GM12878 (cell line): ENCODE measurements around the gene RALGDS. TPM values are rescaled to one million over a fixed set of nuclear protein-coding genes. Genes with fewer than 3 reads are reported as not detected.

Experiments used
- ATAC-seq: fragments of 200-7000 bp; cut with Tn5 transposase; 3 replicates; pipeline ENCODE4 v1.9.1; 2020; ENCODE audit warnings: mild to moderate bottlenecking, moderate library complexity
- BruUV-seq: library from RNA; stranded (reverse); fragments of 400-500 nt; replicated peaks from 2 replicates; lab custom pipeline; 2021; lab: Mats Ljungman, UMichigan
- CTCF ChIA-PET: fragments of 300-600 bp; sonication (Branson Sonifier 250); formaldehyde crosslinking; extraction: SDS; loops from one replicate; lab custom pipeline; 2021; ENCODE audit warnings: inconsistent platforms; lab: Yijun Ruan, JAX
- POLR2A ChIA-PET: fragments of 350-600 bp; formaldehyde crosslinking; extraction: SDS; loops from one replicate; lab custom pipeline; 2021; ENCODE audit warnings: inconsistent platforms; lab: Charles Lee
- RAD21 ChIA-PET: fragments of 300-600 bp; sonication (Branson Sonifier 250); formaldehyde crosslinking; loops from one replicate; lab custom pipeline; 2023; ENCODE audit warnings: antibody characterized with exemption; ENCODE audit not compliant: unreplicated experiment; lab: Charles Lee
- SMC1A ChIA-PET: fragments of 300-600 bp; sonication (Branson Sonifier 250); formaldehyde crosslinking; loops from one replicate; lab custom pipeline; 2023; ENCODE audit not compliant: unreplicated experiment, uncharacterized antibody; lab: Charles Lee
- DNase-seq: peaks from one replicate; pipeline ENCODE4 v3.0.0-alpha.2; 2011; ENCODE audit warnings: low read depth, low spot score
- FAIRE-seq: peaks from 3 replicates; lab custom pipeline; 2011; peaks lifted over from hg19 to GRCh38; lab: Jason Lieb, UNC
- H2AFZ ChIP-seq: 2 replicates; pipeline ENCODE4 v1.6.0; 2011; ENCODE audit warnings: low read depth, low read length, control low read depth; ENCODE audit not compliant: control insufficient read depth
- H3K27ac ChIP-seq: 2 replicates; pipeline ENCODE4 v1.5.1; 2011; ENCODE audit warnings: control low read depth; ENCODE audit not compliant: control insufficient read depth, insufficient read depth
- H3K27me3 ChIP-seq, 2 experiments: replicated peaks in 1 of 2; 2 replicates each; pipeline versions ENCODE4 v1.6.0 to v1.6.1; 2011; ENCODE audit warnings: low read length in 1 of 2; ENCODE audit not compliant: control insufficient read depth in 2 of 2, insufficient read depth in 2 of 2
- H3K36me3 ChIP-seq, 2 experiments: 2 replicates each; pipeline ENCODE4 v1.5.1; 2011; ENCODE audit warnings: low read length in 1 of 2; ENCODE audit not compliant: control insufficient read depth in 2 of 2, insufficient read depth in 2 of 2
- H3K4me1 ChIP-seq: 2 replicates; pipeline ENCODE4 v1.6.1; 2011; ENCODE audit warnings: mild to moderate bottlenecking, low read length, moderate library complexity, mixed read lengths; ENCODE audit not compliant: control insufficient read depth, insufficient read depth
- H3K4me2 ChIP-seq: 2 replicates; pipeline ENCODE4 v1.6.0; 2011; ENCODE audit warnings: control low read depth; ENCODE audit not compliant: control insufficient read depth, insufficient read depth
- H3K4me3 ChIP-seq: fragments of 200-600 bp; sonication (generic); 2 replicates; pipeline ENCODE4 v1.5.1; 2016
- H3K79me2 ChIP-seq: 2 replicates; pipeline ENCODE4 v1.6.0; 2011; ENCODE audit warnings: low read length; ENCODE audit not compliant: control insufficient read depth, insufficient read depth
- H3K9ac ChIP-seq: 2 replicates; pipeline ENCODE4 v1.8.0; 2011; ENCODE audit warnings: low read length, control low read depth, mixed read lengths; ENCODE audit not compliant: control insufficient read depth, insufficient read depth
- H3K9me3 ChIP-seq: replicated peaks from 3 replicates; pipeline ENCODE4 v1.5.1; 2011; ENCODE audit warnings: mild to moderate bottlenecking, low read length; ENCODE audit not compliant: control insufficient read depth, insufficient read depth
- H4K20me1 ChIP-seq: 2 replicates; pipeline ENCODE4 v1.6.0; 2011; ENCODE audit not compliant: control insufficient read depth, insufficient read depth
- DPF2 ChIP-seq: fragments of 450-650 bp; IDR thresholded peaks from 2 replicates; pipeline ENCODE4 v1.6.1; 2017; ENCODE audit warnings: mild to moderate bottlenecking
- MYB ChIP-seq: fragments of 150-350 bp; IDR thresholded peaks from 2 replicates; pipeline ENCODE4 v1.6.1; 2014; ENCODE audit warnings: mild to moderate bottlenecking, low read depth, low read length, borderline replicate concordance
- MYC ChIP-seq: IDR thresholded peaks from 2 replicates; pipeline ENCODE4 v1.6.1; 2011; ENCODE audit warnings: mild to moderate bottlenecking, low read length, moderate library complexity, inconsistent platforms; ENCODE audit not compliant: insufficient read depth, insufficient replicate concordance, insufficient read length, severe bottlenecking
- POLR2A ChIP-seq: IDR thresholded peaks from 2 replicates; pipeline ENCODE4 v1.6.1; 2011; ENCODE audit warnings: low read depth, mild to moderate bottlenecking, low read length
- RELA ChIP-seq: fragments of 450-650 bp; IDR thresholded peaks from 2 replicates; pipeline ENCODE4 v1.8.0; 2014; ENCODE audit warnings: borderline replicate concordance; ENCODE audit not compliant: partially characterized antibody
- SUZ12 ChIP-seq: fragments of 200-600 bp; sonication (generic); IDR thresholded peaks from one replicate; pipeline ENCODE4 v1.6.1; 2018; ENCODE audit warnings: antibody characterized with exemption, mild to moderate bottlenecking; ENCODE audit not compliant: unreplicated experiment
- WGBS: methylation state at CpG from one replicate; pipeline ENCODE4 v1.1.6; 2016; ENCODE audit warnings: low lambda C conversion rate; ENCODE audit not compliant: insufficient replicate concordance, insufficient coverage; ENCODE audit errors: missing lambda C conversion rate; 5-methylcytosine and 5-hydroxymethylcytosine counted together
- in situ Hi-C: fragments of 300-500 bp; cut with MboI; formaldehyde crosslinking; loops from 9 replicates; pipeline ENCODE4 v1.14.3; 2018; ENCODE audit warnings: mixed read lengths
- intact Hi-C: fragments of 100-400 bp; cut with micrococcal nuclease; formaldehyde crosslinking; loops from one replicate; pipeline ENCODE4 v1.14.2; 2022; ENCODE audit not compliant: unreplicated experiment
- polyA plus RNA-seq, 11 experiments: library from polyadenylated mRNA; depleted of rRNA in 4 of 11; unstranded in 6 of 11; stranded (reverse) in 5 of 11; fragments of >200 nt; fragmentation: Nextera tagmentation in 4 of 11; fragmentation: Illumina TruSeq in 1 of 11; extraction: Ambion mirVana in 4 of 11; extraction: Trizol in 1 of 11; gene quantifications; 1 replicate in 1 of 11; 2 replicates in 10 of 11; pipeline versions ENCODE4 v1.2.1 to v1.2.3, GENCODE V29; 2011 to 2016; ENCODE audit warnings: inconsistent platforms in 2 of 11, missing spikeins in 2 of 11, low read depth in 1 of 11
- total RNA-seq, 4 experiments: library from RNA; depleted of rRNA in 3 of 4; stranded (reverse); fragments of >200 nt in 3 of 4; fragmentation: Illumina TruSeq in 1 of 4; extraction: Trizol in 1 of 4; gene quantifications; 2 replicates each; pipeline versions ENCODE4 v1.2.1 to v1.2.3, GENCODE V29; 2013 to 2021
- TF ChIP-seq, protein P1 (sequence below): fragments of 450-650 bp; IDR thresholded peaks from 2 replicates; pipeline ENCODE4 v1.6.1; 2017; ENCODE audit warnings: mild to moderate bottlenecking, moderate library complexity

The RALGDS gene
- total and polyA plus RNA-seq, 10 of the 15 experiments (the other 5 are each of a cell fraction or from before 2014, with no cell fraction given), result 1.3 to 48.6 (median 21.2) TPM

DNA sequence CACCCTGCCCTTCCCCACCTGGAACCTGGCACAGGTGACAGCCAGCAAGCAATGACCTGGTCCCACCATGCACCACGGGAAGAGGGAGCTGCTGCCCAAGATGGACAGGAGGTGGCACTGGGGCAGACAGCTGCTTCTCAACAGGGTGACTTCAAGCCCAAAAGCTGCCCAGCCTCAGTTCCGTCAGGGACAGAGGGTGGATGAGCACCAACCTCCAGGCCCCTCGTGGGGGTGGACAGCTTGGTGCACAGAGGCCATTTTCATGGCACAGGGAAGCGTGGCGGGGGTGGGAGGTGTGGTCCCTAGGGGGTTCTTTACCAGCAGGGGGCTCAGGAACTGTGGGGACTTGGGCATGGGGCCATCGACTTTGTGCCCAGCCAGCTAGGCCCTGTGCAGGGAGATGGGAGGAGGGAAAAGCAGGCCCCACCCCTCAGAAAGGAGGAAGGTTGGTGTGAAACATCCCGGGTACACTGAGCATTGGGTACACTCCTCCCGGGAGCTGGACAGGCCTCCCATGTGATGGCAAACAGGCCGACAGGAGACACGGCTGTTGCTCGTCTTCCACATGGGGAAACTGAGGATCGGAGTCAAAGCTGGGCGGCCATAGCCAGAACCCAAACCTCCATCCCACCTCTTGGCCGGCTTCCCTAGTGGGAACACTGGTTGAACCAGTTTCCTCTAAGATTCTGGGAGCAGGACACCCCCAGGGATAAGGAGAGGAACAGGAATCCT lies 57.4 kb downstream of the RALGDS start:
- POLR2A ChIA-PET, result no interaction called here
- no TSS peak for BruUV-seq
- H3K27ac ChIP-seq, result no peak overlapping the region
- no peak overlapping the region for H3K4me3 ChIP-seq
- intact Hi-C loops (no loop called here), in situ Hi-C loops (no loop called here)
- no peaks in the 10 kb centered on the region; a peak in 1 of 4 replicates for H3K36me3 ChIP-seq
- RAD21 ChIA-PET, result no interaction called here
- no peaks in the 10 kb centered on the region for H4K20me1 ChIP-seq
- no peak overlapping the region for H2AFZ ChIP-seq
- 57% methylated on average over 14 of the region's 14 CpGs for WGBS
- no peaks in the 10 kb centered on the region for H3K9me3 ChIP-seq
- FAIRE-seq, result no peak
- CTCF ChIA-PET, result interaction anchor here (0.6 to 1.3 kb wide), 3 partner anchors 39 to 82 kb away, joined by 3 to 4 read pairs (median 3); no protein-coding TSS in a partner anchor
- peaks cover 22% of the 10 kb centered on the region for H3K4me1 ChIP-seq
- H3K4me2 ChIP-seq, result no peak overlapping the region
- DNase-seq, result no peak
- no peak for ATAC-seq
- no peak for TF ChIP-seq DPF2
- H3K27me3 ChIP-seq, result no peaks in the 10 kb centered on the region
- SMC1A ChIA-PET, result no interaction called here
- H3K9ac ChIP-seq, result no peak overlapping the region
- no peaks in the 10 kb centered on the region for H3K79me2 ChIP-seq

DNA sequence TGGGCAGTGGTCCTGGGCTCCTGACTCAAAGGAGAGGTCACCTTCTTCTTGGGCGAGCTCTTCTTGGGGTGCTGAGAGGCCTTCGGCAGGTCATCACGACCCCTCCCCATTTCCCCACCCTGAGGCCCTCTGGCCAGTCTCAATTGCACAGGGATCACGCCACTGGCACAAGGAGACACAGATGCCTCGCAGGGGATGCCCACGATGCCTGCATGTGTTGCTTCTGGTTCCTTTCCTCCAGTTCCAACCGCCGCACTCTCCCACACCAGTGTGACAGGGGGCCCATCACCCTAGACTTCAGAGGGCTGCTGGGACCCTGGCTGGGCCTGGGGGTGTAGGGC lies 57.9 kb downstream of the RALGDS start:
- 47% methylated on average over 8 of the region's 8 CpGs for WGBS
- Histone ChIP-seq H3K9ac (no peak overlapping the region), H3K9me3 (no peaks in the 10 kb centered on the region), H3K4me2 (no peak overlapping the region), H3K27ac (no peak overlapping the region), H3K27me3 (no peaks in the 10 kb centered on the region), H3K79me2 (no peaks in the 10 kb centered on the region), H3K36me3 (no peaks in the 10 kb centered on the region; a peak in 1 of 4 replicates), H3K4me3 (no peak overlapping the region), H3K4me1 (peaks cover 27% of the 10 kb centered on the region), H2AFZ (no peak overlapping the region), H4K20me1 (no peaks in the 10 kb centered on the region)
- ChIA-PET SMC1A (no interaction called here), POLR2A (no interaction called here), RAD21 (no interaction called here), CTCF (no interaction called here)
- no TSS peak for BruUV-seq
- no peak for DNase-seq
- intact Hi-C loops (no loop called here), in situ Hi-C loops (no loop called here)
- FAIRE-seq, result no peak
- ATAC-seq, result no peak
- TF ChIP-seq MYB (no peak), RELA (no peak), MYC (no peak), SUZ12 (no peak), POLR2A (no peak)
- TF ChIP-seq, protein P1, sequence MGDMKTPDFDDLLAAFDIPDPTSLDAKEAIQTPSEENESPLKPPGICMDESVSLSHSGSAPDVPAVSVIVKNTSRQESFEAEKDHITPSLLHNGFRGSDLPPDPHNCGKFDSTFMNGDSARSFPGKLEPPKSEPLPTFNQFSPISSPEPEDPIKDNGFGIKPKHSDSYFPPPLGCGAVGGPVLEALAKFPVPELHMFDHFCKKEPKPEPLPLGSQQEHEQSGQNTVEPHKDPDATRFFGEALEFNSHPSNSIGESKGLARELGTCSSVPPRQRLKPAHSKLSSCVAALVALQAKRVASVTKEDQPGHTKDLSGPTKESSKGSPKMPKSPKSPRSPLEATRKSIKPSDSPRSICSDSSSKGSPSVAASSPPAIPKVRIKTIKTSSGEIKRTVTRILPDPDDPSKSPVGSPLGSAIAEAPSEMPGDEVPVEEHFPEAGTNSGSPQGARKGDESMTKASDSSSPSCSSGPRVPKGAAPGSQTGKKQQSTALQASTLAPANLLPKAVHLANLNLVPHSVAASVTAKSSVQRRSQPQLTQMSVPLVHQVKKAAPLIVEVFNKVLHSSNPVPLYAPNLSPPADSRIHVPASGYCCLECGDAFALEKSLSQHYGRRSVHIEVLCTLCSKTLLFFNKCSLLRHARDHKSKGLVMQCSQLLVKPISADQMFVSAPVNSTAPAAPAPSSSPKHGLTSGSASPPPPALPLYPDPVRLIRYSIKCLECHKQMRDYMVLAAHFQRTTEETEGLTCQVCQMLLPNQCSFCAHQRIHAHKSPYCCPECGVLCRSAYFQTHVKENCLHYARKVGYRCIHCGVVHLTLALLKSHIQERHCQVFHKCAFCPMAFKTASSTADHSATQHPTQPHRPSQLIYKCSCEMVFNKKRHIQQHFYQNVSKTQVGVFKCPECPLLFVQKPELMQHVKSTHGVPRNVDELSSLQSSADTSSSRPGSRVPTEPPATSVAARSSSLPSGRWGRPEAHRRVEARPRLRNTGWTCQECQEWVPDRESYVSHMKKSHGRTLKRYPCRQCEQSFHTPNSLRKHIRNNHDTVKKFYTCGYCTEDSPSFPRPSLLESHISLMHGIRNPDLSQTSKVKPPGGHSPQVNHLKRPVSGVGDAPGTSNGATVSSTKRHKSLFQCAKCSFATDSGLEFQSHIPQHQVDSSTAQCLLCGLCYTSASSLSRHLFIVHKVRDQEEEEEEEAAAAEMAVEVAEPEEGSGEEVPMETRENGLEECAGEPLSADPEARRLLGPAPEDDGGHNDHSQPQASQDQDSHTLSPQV, result no peak
